H1 (cell line): Measurements from ENCODE around the gene EPHA7. TPM values are rescaled to one million over a fixed set of nuclear protein-coding genes. Genes with fewer than 3 reads are reported as not detected.

Experiments used
- PHF8 ChIP-seq: fragments of 200-600 bp; sonication (generic); conservative IDR thresholded peaks from 2 replicates; pipeline ENCODE4 v1.7.1; 2012; ENCODE audit warnings: low read depth, mild to moderate bottlenecking, inconsistent platforms, low read length, moderate library complexity
- RAD21 ChIP-seq, 2 experiments: IDR thresholded peaks in 1 of 2; conservative IDR thresholded peaks in 1 of 2; 2 replicates each; pipeline ENCODE4 v1.6.1; 2011; ENCODE audit warnings: low read depth in 2 of 2, low read length in 2 of 2, improper control_type of control experiment in 1 of 2, inconsistent platforms in 1 of 2, mild to moderate bottlenecking in 1 of 2, moderate library complexity in 1 of 2
- TCF12 ChIP-seq: IDR thresholded peaks from 2 replicates; pipeline ENCODE4 v1.6.1; 2011; ENCODE audit warnings: low read depth, mild to moderate bottlenecking, low read length
- TEAD4 ChIP-seq: IDR thresholded peaks from 2 replicates; pipeline ENCODE4 v1.6.1; 2012; ENCODE audit warnings: low read depth, low read length, inconsistent platforms, mixed read lengths
- polyA plus RNA-seq, 7 experiments: library from polyadenylated mRNA; depleted of rRNA in 3 of 7; stranded (reverse) in 5 of 7; unstranded in 2 of 7; fragments of >200 nt in 5 of 7; fragments of 200-250 nt in 2 of 7; gene quantifications; 1 replicate in 5 of 7; 2 replicates in 1 of 7; 4 replicates in 1 of 7; pipeline versions ENCODE4 v1.2.1 to v1.2.3, GENCODE V29; 2011 to 2013; ENCODE audit warnings: missing spikeins in 2 of 7, mixed read lengths in 2 of 7
- total RNA-seq: library from RNA; stranded (reverse); fragmentation: NEBNext Ultra II Directional; extraction: Animal tissue kit (Norgen Biotek cat#: 25700); gene quantifications from 2 replicates; pipeline ENCODE4 v1.2.1, GENCODE V29; 2021
- TF ChIP-seq, protein P1 (sequence below): fragments of 300-600 bp; sonication (generic); IDR thresholded peaks from 2 replicates; pipeline ENCODE4 v1.7.1; 2012; ENCODE audit warnings: low read length, moderate library complexity, mild to moderate bottlenecking, inconsistent platforms; ENCODE audit not compliant: insufficient replicate concordance

The EPHA7 gene
- total and polyA plus RNA-seq, 2 of the 8 experiments (the other 6 are each of a cell fraction or from before 2014, with no cell fraction given) = 1.3 to 6.8 TPM

- TF ChIP-seq, protein P1, sequence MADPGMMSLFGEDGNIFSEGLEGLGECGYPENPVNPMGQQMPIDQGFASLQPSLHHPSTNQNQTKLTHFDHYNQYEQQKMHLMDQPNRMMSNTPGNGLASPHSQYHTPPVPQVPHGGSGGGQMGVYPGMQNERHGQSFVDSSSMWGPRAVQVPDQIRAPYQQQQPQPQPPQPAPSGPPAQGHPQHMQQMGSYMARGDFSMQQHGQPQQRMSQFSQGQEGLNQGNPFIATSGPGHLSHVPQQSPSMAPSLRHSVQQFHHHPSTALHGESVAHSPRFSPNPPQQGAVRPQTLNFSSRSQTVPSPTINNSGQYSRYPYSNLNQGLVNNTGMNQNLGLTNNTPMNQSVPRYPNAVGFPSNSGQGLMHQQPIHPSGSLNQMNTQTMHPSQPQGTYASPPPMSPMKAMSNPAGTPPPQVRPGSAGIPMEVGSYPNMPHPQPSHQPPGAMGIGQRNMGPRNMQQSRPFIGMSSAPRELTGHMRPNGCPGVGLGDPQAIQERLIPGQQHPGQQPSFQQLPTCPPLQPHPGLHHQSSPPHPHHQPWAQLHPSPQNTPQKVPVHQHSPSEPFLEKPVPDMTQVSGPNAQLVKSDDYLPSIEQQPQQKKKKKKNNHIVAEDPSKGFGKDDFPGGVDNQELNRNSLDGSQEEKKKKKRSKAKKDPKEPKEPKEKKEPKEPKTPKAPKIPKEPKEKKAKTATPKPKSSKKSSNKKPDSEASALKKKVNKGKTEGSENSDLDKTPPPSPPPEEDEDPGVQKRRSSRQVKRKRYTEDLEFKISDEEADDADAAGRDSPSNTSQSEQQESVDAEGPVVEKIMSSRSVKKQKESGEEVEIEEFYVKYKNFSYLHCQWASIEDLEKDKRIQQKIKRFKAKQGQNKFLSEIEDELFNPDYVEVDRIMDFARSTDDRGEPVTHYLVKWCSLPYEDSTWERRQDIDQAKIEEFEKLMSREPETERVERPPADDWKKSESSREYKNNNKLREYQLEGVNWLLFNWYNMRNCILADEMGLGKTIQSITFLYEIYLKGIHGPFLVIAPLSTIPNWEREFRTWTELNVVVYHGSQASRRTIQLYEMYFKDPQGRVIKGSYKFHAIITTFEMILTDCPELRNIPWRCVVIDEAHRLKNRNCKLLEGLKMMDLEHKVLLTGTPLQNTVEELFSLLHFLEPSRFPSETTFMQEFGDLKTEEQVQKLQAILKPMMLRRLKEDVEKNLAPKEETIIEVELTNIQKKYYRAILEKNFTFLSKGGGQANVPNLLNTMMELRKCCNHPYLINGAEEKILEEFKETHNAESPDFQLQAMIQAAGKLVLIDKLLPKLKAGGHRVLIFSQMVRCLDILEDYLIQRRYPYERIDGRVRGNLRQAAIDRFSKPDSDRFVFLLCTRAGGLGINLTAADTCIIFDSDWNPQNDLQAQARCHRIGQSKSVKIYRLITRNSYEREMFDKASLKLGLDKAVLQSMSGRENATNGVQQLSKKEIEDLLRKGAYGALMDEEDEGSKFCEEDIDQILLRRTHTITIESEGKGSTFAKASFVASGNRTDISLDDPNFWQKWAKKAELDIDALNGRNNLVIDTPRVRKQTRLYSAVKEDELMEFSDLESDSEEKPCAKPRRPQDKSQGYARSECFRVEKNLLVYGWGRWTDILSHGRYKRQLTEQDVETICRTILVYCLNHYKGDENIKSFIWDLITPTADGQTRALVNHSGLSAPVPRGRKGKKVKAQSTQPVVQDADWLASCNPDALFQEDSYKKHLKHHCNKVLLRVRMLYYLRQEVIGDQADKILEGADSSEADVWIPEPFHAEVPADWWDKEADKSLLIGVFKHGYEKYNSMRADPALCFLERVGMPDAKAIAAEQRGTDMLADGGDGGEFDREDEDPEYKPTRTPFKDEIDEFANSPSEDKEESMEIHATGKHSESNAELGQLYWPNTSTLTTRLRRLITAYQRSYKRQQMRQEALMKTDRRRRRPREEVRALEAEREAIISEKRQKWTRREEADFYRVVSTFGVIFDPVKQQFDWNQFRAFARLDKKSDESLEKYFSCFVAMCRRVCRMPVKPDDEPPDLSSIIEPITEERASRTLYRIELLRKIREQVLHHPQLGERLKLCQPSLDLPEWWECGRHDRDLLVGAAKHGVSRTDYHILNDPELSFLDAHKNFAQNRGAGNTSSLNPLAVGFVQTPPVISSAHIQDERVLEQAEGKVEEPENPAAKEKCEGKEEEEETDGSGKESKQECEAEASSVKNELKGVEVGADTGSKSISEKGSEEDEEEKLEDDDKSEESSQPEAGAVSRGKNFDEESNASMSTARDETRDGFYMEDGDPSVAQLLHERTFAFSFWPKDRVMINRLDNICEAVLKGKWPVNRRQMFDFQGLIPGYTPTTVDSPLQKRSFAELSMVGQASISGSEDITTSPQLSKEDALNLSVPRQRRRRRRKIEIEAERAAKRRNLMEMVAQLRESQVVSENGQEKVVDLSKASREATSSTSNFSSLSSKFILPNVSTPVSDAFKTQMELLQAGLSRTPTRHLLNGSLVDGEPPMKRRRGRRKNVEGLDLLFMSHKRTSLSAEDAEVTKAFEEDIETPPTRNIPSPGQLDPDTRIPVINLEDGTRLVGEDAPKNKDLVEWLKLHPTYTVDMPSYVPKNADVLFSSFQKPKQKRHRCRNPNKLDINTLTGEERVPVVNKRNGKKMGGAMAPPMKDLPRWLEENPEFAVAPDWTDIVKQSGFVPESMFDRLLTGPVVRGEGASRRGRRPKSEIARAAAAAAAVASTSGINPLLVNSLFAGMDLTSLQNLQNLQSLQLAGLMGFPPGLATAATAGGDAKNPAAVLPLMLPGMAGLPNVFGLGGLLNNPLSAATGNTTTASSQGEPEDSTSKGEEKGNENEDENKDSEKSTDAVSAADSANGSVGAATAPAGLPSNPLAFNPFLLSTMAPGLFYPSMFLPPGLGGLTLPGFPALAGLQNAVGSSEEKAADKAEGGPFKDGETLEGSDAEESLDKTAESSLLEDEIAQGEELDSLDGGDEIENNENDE = no peak
- TF ChIP-seq TCF12 = no peak
- peak; percentile 55 to 59 for TF ChIP-seq RAD21 (IDR thresholded peaks at IDR 0.05 in 1 of 2, conservative IDR thresholded peaks at IDR 0.05 in 1 of 2; ENCODE audit: low read depth in 2 of 2, low read length in 2 of 2)
- peak; percentile 31; the same call in 1 of the 2 replicates for TF ChIP-seq TEAD4
- no peak for TF ChIP-seq PHF8
Observed at GRCh38 chr6:93424303-93425064, 5.1 kb upstream of the EPHA7 start (continued).
